Peyer's patch (tissue), 4 donors: Measurements from ENCODE around the gene ERCC8.

Experiments
- CTCF ChIP-seq, 6 experiments: fragments of 450-650 bp in 4 of 6; fragments of 200-600 bp in 2 of 6; sonication (generic) in 1 of 6; IDR thresholded peaks; one replicate each; pipeline ENCODE4 v1.5.1; 2017 to 2019; ENCODE audit warnings: antibody characterized with exemption in 6 of 6, mild to moderate bottlenecking in 3 of 6, moderate library complexity in 1 of 6
- POLR2A ChIP-seq, 2 donors: fragments of 450-650 bp; IDR thresholded peaks; one replicate each; pipeline ENCODE4 v1.5.1; 2017; ENCODE audit warnings: antibody characterized with exemption in 2 of 2, mild to moderate bottlenecking in 2 of 2, moderate library complexity in 2 of 2

GRCh38 chr5:60852317-60852716 lies 92.6 kb downstream of the ERCC8 start:
- no peak for TF ChIP-seq CTCF (IDR thresholded peaks at IDR 0.05)
- TF ChIP-seq POLR2A (IDR thresholded peaks at IDR 0.05): no peak
